ENCODE results near the gene CHMP1B. TPM values are rescaled to one million over a fixed set of nuclear protein-coding genes. Genes with fewer than 3 reads are reported as not detected.

The CHMP1B gene
- total and polyA plus RNA-seq, 11 donors: 19.8 to 41.2 (median 37.3) TPM

DNA sequence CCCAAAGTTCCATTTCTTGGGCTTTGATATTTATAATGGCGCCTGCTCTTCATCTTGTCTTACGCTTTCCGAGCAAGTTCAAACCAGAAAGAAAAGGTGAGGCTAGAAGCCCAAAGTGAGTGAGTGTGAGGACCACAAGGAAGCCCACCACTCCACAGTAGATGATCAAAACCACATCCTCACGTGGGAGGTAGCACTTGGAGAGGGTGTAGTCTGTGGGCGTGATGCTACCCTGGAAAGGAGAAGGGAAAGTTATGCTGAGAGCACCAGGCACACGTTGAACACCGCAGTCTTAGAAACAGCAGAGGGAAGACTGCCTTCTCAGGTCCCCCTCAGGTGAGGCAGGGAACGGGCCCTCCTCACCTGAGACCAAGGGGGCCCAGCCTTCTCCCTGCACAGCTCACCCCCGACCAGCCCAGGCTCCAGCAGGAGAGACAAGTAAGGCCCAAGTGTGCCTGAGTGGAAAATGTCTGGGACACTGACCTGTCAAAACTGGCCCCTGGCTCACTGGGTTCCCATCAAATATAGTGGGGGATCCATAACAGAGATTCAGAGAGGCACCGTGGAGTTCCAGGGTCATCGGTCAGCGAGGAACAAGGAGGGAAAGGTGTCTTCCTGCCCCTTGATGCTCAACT, 33.3 kb downstream of the CHMP1B start:
- H3K27ac ChIP-seq: peak overlapping the region in 1 of 12 donors; percentile 71
- no peak for ATAC-seq
- no peaks in the 10 kb centered on the region for H3K27me3 ChIP-seq
- TF ChIP-seq POLR2A (IDR thresholded peaks at IDR 0.05): no peak
- TF ChIP-seq, protein P1, sequence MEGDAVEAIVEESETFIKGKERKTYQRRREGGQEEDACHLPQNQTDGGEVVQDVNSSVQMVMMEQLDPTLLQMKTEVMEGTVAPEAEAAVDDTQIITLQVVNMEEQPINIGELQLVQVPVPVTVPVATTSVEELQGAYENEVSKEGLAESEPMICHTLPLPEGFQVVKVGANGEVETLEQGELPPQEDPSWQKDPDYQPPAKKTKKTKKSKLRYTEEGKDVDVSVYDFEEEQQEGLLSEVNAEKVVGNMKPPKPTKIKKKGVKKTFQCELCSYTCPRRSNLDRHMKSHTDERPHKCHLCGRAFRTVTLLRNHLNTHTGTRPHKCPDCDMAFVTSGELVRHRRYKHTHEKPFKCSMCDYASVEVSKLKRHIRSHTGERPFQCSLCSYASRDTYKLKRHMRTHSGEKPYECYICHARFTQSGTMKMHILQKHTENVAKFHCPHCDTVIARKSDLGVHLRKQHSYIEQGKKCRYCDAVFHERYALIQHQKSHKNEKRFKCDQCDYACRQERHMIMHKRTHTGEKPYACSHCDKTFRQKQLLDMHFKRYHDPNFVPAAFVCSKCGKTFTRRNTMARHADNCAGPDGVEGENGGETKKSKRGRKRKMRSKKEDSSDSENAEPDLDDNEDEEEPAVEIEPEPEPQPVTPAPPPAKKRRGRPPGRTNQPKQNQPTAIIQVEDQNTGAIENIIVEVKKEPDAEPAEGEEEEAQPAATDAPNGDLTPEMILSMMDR (IDR thresholded peaks at IDR 0.05): no peak
- WGBS, 4 donors: 90 to 94% (median 91%) methylated on average over 9 to 12 of the region's 12 CpGs
- intact Hi-C loops (cut with DNase I): no loop called here
- H3K4me3 ChIP-seq: no peak overlapping the region
- no peaks in the 10 kb centered on the region for H3K9me3 ChIP-seq
- DNase-seq: no peak
- peaks cover 0 to 83% (median 58%) of the 10 kb centered on the region in 9 donors for H3K36me3 ChIP-seq
- peaks cover 0 to 21% (median 0%) of the 10 kb centered on the region in 12 donors for H3K4me1 ChIP-seq

DNA sequence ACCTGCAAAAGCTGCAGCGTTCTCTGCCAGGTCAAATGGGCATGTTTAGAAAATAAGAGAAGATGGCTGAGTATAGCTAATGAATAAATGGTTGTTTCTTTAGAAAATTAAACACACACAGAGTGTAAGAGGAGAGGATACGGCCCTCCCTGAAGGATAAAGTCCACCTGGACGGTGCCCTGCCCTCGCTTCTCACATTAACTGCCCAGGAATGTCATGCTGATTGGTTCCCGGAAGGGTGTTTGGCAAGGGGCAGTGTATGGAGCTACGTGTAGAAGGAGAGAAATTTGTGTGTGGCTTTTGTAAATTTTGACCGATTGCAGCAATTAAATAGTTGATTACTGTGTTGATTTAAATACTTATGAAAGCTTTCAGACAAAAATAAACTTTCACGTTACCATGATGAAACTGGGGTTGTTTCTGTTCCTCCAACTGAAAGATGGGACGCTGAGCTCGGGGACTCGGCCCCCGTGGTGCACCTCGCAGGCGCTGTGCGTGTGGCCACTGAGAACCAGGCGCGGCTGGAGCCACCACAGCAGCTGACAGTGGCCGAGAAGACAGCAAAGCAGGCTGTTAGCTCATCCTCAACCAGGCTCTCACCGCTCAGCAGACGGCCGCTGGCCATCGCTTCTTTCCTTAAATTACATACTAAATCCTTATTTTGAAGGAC, 34.2 kb downstream of the CHMP1B start:
- 85 to 90% (median 89%) methylated on average over 22 of the region's 22 CpGs for WGBS, 4 donors
- H3K9me3 ChIP-seq: no peaks in the 10 kb centered on the region
- no peaks in the 10 kb centered on the region for H3K27me3 ChIP-seq
- ATAC-seq (no peak), DNase-seq (no peak)
- no peak for TF ChIP-seq POLR2A (IDR thresholded peaks at IDR 0.05)
- TF ChIP-seq, protein P1 (IDR thresholded peaks at IDR 0.05): no peak
- intact Hi-C loops (cut with DNase I): no loop called here
- peaks cover 0 to 92% (median 67%) of the 10 kb centered on the region in 9 donors for H3K36me3 ChIP-seq
- H3K27ac ChIP-seq: peak overlapping the region in 1 of 12 donors; percentile 49
- H3K4me1 ChIP-seq: peaks cover 0 to 21% (median 0%) of the 10 kb centered on the region in 12 donors
- no peak overlapping the region for H3K4me3 ChIP-seq

DNA sequence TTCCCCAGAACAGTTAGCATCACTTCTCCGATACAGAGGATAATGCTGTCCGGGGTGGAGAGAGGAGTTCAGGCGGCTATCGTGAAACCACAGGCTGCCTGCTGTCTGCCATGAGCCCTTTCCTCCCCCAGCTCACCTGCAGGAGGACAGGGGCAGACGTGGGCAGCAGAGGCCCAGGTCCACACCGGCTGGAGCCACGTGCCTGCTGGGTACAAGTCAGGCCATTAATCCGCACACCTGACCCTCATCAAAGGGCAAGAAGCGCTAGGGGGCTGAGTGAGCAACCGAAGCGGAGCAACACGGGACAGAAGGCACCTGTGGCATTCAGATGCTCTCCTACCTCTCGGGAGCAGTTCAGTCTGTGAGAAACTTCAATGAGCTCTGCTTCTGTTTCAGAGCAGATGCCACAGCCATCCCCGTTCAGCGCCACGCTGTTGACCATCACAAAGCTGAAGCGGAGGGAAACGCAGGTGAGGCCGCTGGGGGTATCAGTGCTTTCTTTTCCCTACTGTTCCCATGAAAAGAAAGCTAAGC, 35.4 kb downstream of the CHMP1B start:
- no peak for ATAC-seq
- no peaks in the 10 kb centered on the region for H3K9me3 ChIP-seq
- no peak for TF ChIP-seq POLR2A (IDR thresholded peaks at IDR 0.05)
- TF ChIP-seq, protein P1 (IDR thresholded peaks at IDR 0.05): no peak
- peaks cover 0 to 21% (median 0%) of the 10 kb centered on the region in 12 donors for H3K4me1 ChIP-seq
- 88 to 92% (median 89%) methylated on average over 19 of the region's 19 CpGs for WGBS, 4 donors
- H3K4me3 ChIP-seq: no peak overlapping the region
- no peak overlapping the region for H3K27ac ChIP-seq
- peaks cover 0 to 94% (median 77%) of the 10 kb centered on the region in 9 donors for H3K36me3 ChIP-seq
- intact Hi-C loops (cut with DNase I): no loop called here
- no peaks in the 10 kb centered on the region for H3K27me3 ChIP-seq
- DNase-seq: no peak
